Measurements from ENCODE around the gene PDE6B.
A peak's percentile ranks its signal among the peaks of the same experiment; 100 is the strongest.
"Not testable (repeated sequence)": the region's sequence is repeated elsewhere in the genome, so short reads cannot be mapped to it uniquely, and the experiment has no call there.

PDE6B gene

GRCh38 chr4:703336-704197 lies 78.2 kb downstream of the PDE6B start:
- no peak for DNase-seq (ENCODE audit: low read depth in 1 of 2, low spot score in 1 of 2)

GRCh38 chr4:704198-704891 lies 79.0 kb downstream of the PDE6B start:
- DNase-seq (ENCODE audit: low read depth in 1 of 2, low spot score in 1 of 2): no peak

GRCh38 chr4:704971-705277 lies 79.6 kb downstream of the PDE6B start:
- DNase-seq (ENCODE audit: low read depth in 1 of 2, low spot score in 1 of 2): no peak

GRCh38 chr4:705278-706082 lies 80.1 kb downstream of the PDE6B start, which contains the start of gene PCGF3:
Gene PCGF3, plus strand, starts transcription at chr4:705832. Its CDS starts 27,849 bp downstream, at chr4:733681.
- peak; percentile 94 to 98 for DNase-seq (ENCODE audit: low read depth in 1 of 2, low spot score in 1 of 2)

GRCh38 chr4:706083-706633 lies 80.8 kb downstream of the PDE6B start:
- DNase-seq (ENCODE audit: low read depth in 1 of 2, low spot score in 1 of 2): not testable (repeated sequence)

- no peak for DNase-seq (ENCODE audit: low read depth in 1 of 2, low spot score in 1 of 2)
Measured at GRCh38 chr4:706834-707598, 81.6 kb downstream of the PDE6B start.

GRCh38 chr4:707929-708630 lies 82.7 kb downstream of the PDE6B start:
- DNase-seq (ENCODE audit: low read depth in 1 of 2, low spot score in 1 of 2): no peak

- no peak for DNase-seq (ENCODE audit: low read depth in 1 of 2, low spot score in 1 of 2)
Measured at GRCh38 chr4:708631-708933, 83.2 kb downstream of the PDE6B start.

GRCh38 chr4:709348-709747 lies 84.0 kb downstream of the PDE6B start:
- DNase-seq (ENCODE audit: low read depth in 1 of 2, low spot score in 1 of 2): no peak

GRCh38 chr4:710116-710515 lies 84.7 kb downstream of the PDE6B start:
- DNase-seq (ENCODE audit: low read depth in 1 of 2, low spot score in 1 of 2): no peak

GRCh38 chr4:710916-711315 lies 85.5 kb downstream of the PDE6B start:
- DNase-seq (ENCODE audit: low read depth in 1 of 2, low spot score in 1 of 2): no peak

- no peak for DNase-seq (ENCODE audit: low read depth in 1 of 2, low spot score in 1 of 2)
Measured at GRCh38 chr4:712093-712492, 86.7 kb downstream of the PDE6B start.

- DNase-seq (ENCODE audit: low read depth in 1 of 2, low spot score in 1 of 2): no peak
Measured at GRCh38 chr4:712916-713632, 87.7 kb downstream of the PDE6B start.

GRCh38 chr4:714087-714486 lies 88.7 kb downstream of the PDE6B start:
- no peak for DNase-seq (ENCODE audit: low read depth in 1 of 2, low spot score in 1 of 2)

- DNase-seq (ENCODE audit: low read depth in 1 of 2, low spot score in 1 of 2): no peak
Measured at GRCh38 chr4:717601-718320, 92.4 kb downstream of the PDE6B start.

GRCh38 chr4:718460-718859 lies 93.1 kb downstream of the PDE6B start:
- no peak for DNase-seq (ENCODE audit: low read depth in 1 of 2, low spot score in 1 of 2)
